Stimulated activated CD8-positive, alpha-beta memory T cell treated with anti-CD3 and anti-CD28 coated beads, Interleukin-12 subunit alpha, Interleukin-12 subunit beta, amount 100 ng/mL, for 4 hours (primary cell): ENCODE results near the gene MAP1S.
"Not testable (repeated sequence)": the region's sequence is repeated elsewhere in the genome, so short reads cannot be mapped to it uniquely, and the experiment has no call there.

Experiments used
- DNase-seq: peaks from one replicate; pipeline ENCODE4 v3.0.0-alpha.2; 2020; ENCODE audit warnings: low read depth

MAP1S gene

DNA sequence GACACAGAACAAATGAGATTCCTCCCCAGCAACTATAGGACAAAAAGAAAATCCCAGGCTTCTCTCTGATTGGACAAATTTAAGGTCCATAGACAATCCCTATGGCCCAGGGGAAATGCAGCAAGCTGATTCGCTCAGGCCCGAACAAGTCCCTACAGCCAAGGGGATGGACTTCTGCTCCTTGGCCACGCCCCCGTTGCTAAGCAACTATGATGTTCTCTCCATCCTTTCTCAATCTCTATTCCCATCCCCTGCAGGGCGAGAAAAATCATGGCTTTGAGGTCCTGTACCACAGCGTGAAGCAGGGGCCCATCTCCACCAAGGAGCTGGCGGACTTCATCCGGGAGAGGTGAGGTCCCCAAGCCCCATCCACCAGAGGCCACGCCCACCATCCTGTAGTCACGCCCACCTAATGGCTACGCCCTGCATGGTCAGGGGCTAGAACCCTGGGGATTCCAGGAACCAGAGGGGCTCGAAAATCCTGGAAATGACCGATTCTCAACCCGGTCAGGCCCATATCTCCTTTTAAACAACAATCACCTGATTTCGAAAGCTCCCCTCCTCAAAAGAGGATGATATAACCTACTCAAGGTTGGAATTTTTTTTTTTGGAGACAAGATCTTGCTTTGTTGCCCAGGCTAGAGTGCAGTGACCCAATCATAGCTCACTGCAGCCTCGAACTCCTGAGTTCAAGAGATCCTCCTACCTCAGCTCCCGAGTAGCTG lies 43.4 kb downstream of the MAP1S start:
- no peak for DNase-seq

DNA sequence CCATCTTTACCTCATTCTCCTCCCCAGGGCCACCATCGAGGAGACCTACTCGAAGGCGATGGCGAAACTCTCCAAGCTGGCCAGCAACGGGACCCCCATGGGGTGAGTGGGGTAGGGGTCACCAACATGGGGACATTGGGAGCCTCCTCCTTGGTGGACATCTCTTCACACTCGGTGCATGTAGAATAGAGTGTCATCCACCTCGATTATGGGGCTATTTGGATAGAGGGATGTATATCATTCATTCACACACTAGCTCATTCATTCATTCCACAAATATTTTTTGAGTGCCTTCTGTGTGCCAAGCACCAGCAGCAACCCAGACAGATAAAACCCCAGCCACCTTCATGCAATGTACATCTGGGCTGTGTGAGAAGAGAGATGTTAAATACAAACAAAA lies 45.1 kb downstream of the MAP1S start:
- DNase-seq, result no peak

DNA sequence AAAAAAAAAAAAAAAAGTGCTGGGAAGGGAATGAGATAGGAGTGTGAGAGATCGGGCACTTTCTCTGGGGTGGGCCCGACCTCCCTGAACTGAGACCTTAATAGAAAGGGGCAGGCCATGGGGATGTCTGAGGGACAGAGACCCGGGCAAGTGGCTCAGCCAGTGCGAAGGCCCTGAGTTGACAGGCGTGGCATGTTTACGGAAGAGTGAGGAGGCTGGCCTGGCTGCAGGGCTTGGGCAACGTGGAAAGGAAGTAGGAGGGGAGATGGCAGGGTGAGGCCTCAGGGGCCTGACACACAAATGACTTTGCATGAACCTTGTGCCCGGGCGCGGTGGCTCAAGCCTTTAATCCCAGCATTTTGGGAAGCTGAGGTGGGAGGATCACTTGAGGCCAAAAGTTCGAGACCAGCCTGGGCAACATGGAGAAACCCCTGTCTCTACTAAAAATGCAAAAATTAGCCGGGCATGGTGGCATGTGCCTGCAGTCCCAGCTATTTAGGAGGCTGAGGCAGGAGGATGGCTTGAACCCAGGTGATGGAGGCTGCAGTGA lies 45.9 kb downstream of the MAP1S start:
- DNase-seq, result no peak

DNA sequence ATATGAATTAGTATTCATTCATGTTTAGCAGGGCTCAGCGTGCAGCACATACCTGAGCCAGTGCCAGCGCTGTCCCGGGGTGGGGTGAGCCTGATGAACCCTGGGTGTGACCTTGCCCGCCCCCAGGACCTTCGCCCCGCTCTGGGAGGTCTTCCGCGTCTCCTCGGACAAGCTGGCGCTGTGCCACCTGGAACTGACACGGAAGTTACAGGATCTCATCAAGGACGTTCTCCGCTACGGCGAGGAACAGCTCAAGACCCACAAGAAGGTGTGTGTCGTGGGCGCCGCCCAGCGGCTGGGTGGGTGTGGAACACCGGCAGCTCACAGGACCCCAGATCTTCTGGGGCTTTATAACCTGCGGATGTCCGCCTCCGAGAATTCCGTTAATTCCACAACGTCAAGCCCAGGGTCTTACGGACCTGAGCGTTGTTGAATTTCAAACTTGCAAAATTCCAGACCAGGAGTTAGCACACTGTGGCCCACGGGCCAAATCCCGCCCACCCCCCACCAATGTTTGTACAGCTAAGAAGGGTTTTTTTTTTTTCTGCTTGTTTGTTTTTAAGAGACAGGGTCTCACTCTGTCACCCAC lies 47.4 kb downstream of the MAP1S start:
- no peak for DNase-seq

DNA sequence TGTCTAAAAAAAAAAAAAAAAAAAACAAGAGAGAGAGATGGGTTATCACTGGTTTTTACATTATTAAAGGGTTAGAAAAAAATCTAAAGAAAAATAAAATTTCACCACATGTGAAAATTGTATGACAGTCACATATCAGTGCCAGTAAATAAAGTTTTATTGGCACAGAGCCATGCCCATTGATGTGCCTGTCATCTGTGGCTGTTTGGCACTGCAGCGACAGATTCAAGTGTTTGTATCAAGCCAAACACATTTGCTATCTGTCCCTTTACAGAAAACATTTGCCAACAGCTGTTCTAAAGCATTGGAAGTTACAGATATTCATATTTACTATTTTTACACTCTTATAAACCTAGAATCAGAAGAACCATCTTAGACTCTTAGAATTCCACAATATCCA lies 48.3 kb downstream of the MAP1S start:
- no peak for DNase-seq

DNA sequence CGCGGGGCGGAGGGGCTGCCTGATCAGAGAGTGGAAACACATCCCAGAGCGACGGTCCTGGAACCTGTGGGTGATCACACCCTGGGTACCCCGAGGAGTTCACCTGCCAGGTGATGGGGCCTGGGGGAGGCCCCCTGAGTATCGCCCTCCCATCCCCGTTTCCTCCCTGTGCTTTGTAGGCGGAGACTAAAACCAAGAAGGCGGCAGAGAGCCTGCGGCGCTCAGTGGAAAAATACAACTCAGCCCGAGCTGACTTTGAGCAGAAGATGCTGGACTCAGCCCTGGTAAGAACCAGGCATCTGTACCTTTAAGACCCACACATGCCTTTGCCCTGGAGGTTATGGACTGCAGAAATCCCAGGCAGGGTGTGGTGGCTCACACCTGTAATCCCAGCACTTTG lies 51.3 kb downstream of the MAP1S start:
- DNase-seq, result no peak

DNA sequence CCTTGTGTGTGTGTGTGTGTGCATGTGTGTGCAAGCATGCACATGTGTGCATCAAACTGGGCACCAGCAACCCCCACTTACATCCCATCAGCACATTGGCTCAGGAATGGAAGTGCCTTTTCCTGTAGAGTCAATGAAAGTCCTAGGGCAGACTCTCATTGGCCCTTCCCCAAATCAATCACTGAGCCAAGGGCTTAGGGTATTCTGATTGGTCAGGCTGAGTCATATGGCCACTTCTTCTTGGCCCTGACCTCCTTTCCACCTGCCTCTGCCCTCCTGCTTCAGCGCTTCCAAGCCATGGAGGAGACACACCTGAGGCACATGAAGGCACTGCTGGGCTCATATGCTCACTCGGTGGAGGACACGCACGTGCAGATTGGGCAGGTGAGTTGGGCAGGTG lies 52.9 kb downstream of the MAP1S start:
- no peak for DNase-seq

DNA sequence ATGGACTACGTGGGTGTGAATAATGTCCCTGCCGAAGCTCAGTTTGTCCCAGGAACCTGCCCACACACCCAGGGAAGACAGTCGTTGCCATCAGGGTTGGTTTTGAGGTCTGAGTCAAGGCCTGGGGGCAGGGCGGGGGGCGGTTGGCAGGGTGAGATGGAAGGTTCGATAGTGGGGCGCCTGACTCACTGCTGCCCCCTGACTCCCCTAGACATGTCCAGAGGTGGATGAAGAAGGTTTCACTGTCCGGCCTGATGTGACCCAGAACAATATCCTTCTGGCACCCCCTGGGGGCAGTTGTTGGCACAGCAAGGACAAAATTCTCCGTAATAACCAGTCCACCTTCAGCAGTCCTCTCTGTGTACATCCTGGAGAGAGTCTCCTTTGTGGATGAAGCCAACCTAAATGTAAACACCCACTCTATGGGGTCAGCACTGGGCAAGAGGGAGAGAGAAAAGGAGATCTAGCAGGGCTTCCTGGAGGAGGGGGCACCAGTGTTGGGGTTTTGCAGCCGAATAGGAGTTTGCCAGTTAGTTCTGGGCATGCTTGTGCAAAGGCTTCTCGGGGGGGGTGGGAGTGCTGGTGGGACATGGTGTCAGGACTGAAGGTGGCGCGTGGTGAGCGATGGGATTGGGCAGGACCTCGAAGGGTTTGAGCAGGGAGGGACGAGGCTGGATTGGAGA lies 56.1 kb downstream of the MAP1S start:
- DNase-seq, result no peak

DNA sequence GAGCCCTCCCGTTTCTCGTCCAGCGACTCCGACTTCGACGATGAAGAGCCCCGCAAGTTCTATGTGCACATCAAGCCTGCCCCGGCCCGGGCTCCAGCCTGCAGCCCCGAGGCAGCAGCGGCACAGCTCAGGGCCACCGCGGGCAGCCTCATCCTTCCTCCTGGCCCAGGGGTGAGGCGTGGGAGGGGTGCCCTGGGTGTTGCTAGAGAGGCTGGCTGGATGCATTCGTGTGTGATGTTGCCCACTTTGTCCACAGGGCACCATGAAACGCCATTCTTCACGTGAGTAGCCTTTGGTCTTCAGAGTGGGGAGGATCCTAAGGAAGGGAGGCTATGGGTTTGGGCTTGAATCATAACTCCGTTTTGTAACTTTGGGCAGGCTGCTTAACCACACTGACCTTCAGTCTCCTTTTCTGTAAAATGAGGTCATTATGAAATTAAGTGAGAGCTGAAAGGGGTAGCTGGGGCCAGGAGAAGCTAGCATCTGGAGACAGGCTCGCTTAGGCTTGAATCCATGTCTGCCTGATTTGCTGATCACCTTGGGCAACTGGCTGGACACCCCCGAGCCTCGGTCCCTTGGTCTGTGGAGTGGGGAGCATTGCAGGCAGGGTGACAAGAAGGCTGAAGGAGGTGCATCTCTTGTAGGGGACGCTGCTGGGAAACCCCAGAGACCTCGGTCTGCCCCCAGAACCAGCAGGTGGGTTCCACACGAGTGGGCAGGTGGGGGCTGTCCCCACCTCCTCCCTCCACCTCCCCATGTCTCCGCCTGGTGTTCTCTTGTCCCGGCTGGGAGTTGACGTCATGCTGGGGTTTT lies 56.9 kb downstream of the MAP1S start:
- DNase-seq, result no peak

DNA sequence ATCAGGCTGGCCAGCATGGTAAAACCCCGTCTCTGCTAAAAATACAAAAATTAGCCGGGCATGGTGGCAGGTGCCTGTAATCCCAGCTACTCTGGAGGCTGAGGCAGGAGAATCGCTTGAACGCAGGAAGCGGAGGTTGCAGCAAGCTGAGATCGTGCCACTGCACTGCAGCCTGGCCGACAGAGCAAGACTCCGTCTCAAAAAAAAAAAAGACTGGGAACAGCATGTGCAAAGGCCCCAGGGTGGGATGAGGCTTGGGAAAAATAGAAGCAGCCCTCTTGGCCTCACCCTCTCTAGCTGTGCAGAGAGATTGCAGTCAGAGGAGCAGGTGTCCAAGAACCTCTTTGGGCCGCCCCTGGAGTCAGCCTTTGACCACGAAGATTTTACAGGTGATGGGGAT lies 58.6 kb downstream of the MAP1S start:
- DNase-seq, result not testable (repeated sequence)

DNA sequence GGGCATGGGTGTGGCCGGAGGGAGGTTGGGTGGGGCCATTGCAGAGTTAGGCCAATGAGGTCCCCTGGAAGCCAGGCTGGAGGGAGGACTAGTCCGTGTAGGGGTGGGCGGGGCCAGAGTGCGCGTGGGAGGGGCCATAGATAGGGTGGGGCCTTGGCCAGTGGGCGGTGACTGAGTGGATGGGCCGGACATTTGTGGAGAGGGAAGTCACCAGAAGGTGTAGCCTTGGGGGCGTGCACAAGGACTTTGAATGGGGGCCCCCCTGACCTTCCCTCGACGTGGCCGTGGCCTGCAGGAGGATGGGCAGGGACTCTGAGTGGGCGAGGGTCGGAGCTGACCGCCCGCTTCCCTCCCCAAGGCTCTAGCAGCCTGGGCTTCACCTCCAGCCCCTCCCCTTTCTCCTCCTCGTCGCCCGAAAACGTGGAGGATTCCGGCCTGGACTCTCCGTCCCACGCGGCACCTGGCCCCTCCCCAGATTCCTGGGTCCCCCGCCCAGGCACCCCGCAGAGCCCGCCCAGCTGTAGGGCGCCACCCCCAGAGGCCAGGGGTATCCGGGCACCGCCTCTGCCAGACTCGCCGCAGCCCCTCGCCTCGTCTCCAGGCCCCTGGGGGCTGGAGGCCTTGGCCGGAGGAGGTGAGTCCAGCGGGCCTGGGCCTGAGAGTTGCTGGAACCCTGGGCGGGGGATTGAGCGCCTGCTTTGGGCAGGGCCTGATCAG lies 59.1 kb downstream of the MAP1S start:
- no peak for DNase-seq

DNA sequence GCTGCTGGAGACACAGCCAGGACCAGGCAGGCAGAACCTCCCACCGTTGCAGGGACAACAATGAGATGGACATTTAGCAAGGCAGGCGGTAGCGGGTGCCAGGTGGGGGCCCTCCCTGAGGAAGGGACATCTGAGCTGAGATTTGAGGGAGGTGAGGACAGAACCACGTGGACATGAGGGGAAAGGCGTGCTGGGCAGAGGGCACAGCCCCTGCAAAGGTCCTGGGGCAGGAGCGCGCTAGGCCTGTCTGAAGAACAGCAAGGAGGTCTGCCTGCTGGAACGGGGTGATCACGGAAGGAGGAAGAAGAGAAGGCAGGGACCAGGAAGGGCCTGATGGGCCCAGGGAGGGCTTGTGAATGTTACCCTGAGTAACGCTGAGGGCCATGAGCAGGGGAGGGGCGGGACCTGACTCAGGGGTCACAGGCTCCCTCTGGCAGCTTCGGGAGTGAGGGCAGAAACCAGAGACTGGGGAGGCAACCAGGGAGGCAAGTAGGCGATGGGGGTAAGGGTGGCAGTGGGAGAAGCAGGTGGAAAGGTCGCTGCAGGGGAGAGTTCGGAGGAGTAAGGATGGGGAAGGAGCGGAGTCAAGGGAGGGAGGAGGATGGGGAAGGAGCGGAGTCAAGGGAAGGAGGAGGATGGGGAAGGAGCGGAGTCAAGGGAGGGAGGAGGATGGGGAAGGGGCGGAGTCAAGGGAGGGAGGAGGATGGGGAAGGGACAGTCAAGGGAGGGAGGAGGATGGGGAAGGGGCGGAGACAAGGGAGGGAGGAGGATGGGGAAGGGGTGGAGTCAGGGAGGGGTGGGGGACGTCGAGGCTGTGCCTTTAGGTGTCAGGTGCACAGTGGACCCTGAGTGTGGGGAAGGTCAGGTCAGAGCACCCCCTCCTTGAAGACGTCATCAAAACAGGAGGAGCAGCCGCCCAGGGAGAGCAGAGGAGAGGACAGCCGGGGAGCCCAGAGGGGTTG lies 60.0 kb downstream of the MAP1S start:
- DNase-seq, result no peak

DNA sequence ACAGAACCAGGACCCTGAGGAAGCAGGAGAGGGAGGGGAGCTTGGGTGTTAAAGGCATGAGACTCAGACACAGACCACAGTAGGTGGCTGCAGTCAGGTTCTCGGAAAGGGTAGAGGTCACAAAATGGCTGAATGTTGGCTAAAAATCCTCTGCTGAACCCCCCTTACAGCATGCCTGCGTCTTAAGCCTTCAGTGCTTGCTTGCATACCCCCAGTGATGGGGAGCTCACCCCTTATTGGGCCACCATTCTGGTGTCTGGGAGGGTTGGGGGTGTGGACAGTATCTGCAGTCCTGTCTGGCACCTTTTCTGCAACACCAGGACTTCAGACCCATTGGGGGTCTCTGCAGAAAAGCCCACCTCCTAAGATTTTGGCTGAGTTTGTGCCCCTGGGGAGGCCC lies 61.5 kb downstream of the MAP1S start:
- no peak for DNase-seq

DNA sequence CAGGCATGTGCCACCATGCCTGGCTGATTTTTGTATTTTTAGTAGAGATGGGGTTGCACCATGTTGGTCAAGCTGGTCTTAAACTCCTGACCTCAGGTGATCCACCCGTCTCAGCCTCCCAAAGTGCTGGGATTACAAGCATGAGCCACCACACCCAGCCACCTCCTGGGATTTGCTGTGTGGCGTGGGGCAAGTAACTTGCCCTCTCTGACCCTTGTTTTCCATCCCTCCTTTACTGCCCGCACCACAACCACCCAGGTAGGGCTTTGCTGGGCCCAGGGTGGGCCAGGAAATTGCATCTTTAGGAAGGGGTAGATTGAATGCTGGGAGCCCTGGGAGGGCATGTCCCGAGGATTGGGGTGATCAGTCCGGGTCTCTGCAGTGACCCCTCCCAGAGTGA lies 64.4 kb downstream of the MAP1S start:
- not testable (repeated sequence) for DNase-seq
